ENCODE data around the gene LYZ.

The LYZ gene

DNA sequence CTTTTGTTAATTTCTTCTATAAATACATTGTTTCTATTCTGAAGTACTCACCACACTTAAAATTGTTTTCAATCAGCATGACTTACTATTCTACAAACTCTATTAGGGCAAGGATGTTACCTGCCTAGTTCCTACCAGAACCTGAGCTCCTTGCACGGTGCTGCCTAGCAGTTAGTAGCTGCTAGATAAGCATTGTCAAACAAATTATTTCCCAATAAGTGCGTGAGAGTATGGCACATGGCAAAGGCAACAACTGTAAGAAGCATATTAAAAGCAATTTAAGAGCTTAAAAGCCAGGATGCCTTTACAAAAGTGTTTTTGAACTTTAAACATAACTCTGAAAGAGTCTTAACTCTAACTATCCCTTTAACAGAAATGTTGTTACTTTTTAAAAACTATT is 8.2 kb upstream of the LYZ start:
- TF ChIP-seq, protein P1, sequence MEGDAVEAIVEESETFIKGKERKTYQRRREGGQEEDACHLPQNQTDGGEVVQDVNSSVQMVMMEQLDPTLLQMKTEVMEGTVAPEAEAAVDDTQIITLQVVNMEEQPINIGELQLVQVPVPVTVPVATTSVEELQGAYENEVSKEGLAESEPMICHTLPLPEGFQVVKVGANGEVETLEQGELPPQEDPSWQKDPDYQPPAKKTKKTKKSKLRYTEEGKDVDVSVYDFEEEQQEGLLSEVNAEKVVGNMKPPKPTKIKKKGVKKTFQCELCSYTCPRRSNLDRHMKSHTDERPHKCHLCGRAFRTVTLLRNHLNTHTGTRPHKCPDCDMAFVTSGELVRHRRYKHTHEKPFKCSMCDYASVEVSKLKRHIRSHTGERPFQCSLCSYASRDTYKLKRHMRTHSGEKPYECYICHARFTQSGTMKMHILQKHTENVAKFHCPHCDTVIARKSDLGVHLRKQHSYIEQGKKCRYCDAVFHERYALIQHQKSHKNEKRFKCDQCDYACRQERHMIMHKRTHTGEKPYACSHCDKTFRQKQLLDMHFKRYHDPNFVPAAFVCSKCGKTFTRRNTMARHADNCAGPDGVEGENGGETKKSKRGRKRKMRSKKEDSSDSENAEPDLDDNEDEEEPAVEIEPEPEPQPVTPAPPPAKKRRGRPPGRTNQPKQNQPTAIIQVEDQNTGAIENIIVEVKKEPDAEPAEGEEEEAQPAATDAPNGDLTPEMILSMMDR (IDR thresholded peaks at IDR 0.05; ENCODE audit: control insufficient read depth, insufficient read depth, low read depth, low read length, missing control alignments): no peak
- no peak for DNase-seq (ENCODE audit: low read depth)
- H3K4me3 ChIP-seq (ENCODE audit: control insufficient read depth, low read depth, low read length): no peak overlapping the region

DNA sequence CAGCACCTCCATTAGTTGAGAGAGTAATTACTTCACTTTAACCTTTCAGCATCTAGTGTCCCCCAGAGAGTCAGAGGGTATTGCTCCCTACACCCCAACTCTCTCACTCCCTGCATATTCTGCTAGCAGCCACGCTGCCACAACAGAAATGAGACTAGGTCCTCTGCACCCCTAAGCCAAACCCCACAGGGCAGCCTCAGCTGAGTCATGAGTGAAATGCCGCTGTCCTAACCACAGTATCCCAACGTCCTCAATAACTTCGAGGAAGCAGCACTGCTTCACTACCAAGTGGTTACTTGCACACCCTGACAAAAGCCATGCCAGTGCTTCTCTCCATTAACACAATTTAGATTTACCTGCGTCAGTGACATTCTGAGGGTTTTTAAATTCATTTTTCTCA is 6.9 kb upstream of the LYZ start:
- H3K4me3 ChIP-seq (ENCODE audit: control insufficient read depth, low read depth, low read length): no peak overlapping the region
- DNase-seq (ENCODE audit: low read depth): no peak
- TF ChIP-seq, protein P1 (IDR thresholded peaks at IDR 0.05; ENCODE audit: control insufficient read depth, insufficient read depth, low read depth, low read length, missing control alignments): no peak

DNA sequence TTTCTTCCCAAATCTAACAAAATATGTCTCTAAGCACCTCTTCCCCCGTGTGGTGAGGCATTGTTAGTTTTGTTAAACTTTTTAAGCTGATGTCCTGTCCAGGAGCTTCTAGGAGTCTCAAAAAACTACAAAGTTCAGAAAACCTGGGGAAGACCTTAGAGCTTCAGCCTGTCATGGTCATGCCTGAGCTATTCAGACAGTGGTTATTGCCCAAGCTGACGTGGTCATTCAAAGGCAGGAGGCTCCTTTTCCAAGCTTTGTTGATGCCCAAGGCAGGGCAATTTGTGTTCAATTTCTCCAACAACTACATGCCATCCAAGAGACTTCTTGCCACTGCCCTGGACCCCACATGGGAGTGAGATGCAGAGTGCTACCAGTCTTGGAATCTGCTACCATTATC is 5.8 kb upstream of the LYZ start:
- TF ChIP-seq, protein P1 (IDR thresholded peaks at IDR 0.05; ENCODE audit: control insufficient read depth, insufficient read depth, low read depth, low read length, missing control alignments): no peak
- H3K4me3 ChIP-seq (ENCODE audit: control insufficient read depth, low read depth, low read length): no peak overlapping the region
- no peak for DNase-seq (ENCODE audit: low read depth)

DNA sequence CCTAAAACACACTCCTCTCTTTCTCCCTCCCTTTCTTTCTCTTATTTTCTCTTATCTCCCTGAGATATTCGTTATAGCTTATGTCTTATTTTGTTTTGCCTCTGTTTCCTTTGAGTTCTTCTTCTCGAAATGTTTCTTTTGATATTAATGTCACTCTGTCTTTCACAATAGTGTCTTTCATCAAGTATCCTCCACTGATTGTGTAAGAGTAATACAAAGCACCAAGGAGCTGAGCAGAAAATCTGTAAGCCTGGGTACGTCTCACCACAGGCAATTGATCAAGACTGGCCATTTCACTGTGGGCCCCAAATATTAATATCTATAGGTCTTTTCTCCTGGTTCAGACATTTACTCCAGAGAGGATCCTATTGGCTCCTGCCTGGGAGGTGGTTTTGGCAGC is 4.8 kb upstream of the LYZ start:
- H3K4me3 ChIP-seq (ENCODE audit: control insufficient read depth, low read depth, low read length): no peak overlapping the region
- DNase-seq (ENCODE audit: low read depth): no peak
- TF ChIP-seq, protein P1 (IDR thresholded peaks at IDR 0.05; ENCODE audit: control insufficient read depth, insufficient read depth, low read depth, low read length, missing control alignments): no peak

DNA sequence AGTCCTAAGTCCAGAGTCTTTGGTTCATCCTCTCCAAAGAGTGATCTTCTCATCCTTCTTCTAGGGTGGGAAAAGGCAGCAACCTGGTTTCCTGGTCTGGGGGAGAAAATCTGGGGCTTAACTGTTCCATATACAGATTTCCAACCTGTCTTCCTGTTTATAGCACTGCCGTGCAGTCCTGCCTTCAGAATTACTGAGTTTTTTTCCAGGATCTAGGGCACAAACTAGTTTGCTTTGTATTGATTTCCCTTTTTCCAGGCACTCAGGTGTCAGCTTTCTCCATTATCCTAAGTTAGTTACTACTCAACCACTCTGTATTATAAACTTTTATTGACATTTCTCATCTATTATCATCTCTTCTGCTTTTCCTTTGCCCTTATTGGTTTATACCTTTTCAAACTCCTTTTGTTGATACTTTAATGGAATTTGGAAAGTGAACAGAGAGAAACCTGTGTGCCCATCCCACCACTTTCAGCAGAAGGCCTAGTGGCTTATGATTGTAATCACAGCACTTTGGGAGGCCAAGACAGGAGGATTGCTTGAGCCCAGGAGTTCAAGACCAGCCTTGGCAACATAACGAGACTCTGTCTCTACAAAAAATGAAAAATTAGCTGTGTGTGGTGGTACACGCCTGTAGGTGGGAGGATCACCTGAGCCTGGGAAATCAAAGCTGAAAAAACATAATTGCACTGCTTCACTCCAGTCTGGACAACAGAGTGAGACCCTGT is 4.1 kb upstream of the LYZ start:
- TF ChIP-seq, protein P1 (IDR thresholded peaks at IDR 0.05; ENCODE audit: control insufficient read depth, insufficient read depth, low read depth, low read length, missing control alignments): no peak
- H3K4me3 ChIP-seq (ENCODE audit: control insufficient read depth, low read depth, low read length): no peak overlapping the region
- DNase-seq (ENCODE audit: low read depth): no peak

DNA sequence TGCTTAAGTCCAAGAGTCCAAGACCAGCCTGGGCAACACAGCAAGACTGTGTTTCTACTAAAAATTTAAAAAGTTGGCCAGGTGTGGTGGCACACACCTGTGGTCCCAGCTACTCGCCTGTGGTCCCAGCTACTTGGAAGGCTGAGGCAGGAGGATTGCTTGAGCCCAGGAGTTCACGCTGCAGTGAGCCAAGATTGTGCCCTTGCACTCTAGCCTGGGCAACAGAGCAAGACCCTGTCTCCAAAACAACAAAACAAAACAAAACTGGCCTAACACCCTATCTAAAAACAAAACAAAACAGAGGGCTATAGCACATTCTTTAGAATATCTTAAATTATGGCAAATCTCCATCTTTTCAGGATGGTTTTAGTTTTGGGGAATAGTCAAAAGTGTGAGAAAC is 3.1 kb upstream of the LYZ start:
- DNase-seq (ENCODE audit: low read depth): no peak
- TF ChIP-seq, protein P1 (IDR thresholded peaks at IDR 0.05; ENCODE audit: control insufficient read depth, insufficient read depth, low read depth, low read length, missing control alignments): no peak
- H3K4me3 ChIP-seq (ENCODE audit: control insufficient read depth, low read depth, low read length): no peak overlapping the region
